Loucy (cell line): ENCODE measurements around the gene EEF1A2.

Experiments
- CTCF ChIP-seq: fragments of 200-600 bp; sonication (generic); conservative IDR thresholded peaks from 2 replicates; pipeline ENCODE4 v1.5.1; 2014; ENCODE audit warnings: mild to moderate bottlenecking, antibody characterized with exemption, low read length
- EZH2phosphoT487 ChIP-seq: fragments of 200-600 bp; IDR thresholded peaks from 2 replicates; pipeline ENCODE4 v1.6.1; 2018; ENCODE audit warnings: antibody characterized with exemption, mild to moderate bottlenecking, moderate library complexity, borderline replicate concordance

GRCh38 chr20:63547725-63548480, 49.0 kb upstream of the EEF1A2 start, which contains the start of gene SRMS:
- TF ChIP-seq CTCF (no peak), EZH2phosphoT487 (no peak)
